HG02870 (cell line): ENCODE results near the gene KDSR.

Experiments used
- ATAC-seq: cut with Tn5 transposase; IDR thresholded peaks from one replicate; pipeline ENCODE4 v1.9.1; 2021; ENCODE audit warnings: mild to moderate bottlenecking, moderate library complexity; ENCODE audit not compliant: unreplicated experiment

The KDSR gene

GRCh38 chr18:63367053-63367953, at the start of gene KDSR:
Gene KDSR, minus strand, starts transcription at chr18:63367206. Its CDS starts 88 bp downstream, at chr18:63367118.
- peak; percentile 83 for ATAC-seq

GRCh38 chr18:63412953-63413352, 45.9 kb upstream of the KDSR start:
- no peak for ATAC-seq

- no peak for ATAC-seq
Observed at GRCh38 chr18:63410792-63411191, 43.8 kb upstream of the KDSR start.

- no peak for ATAC-seq
Observed at GRCh38 chr18:63409301-63409700, 42.3 kb upstream of the KDSR start.

GRCh38 chr18:63407734-63408133, 40.7 kb upstream of the KDSR start:
- ATAC-seq: no peak

- no peak for ATAC-seq
Observed at GRCh38 chr18:63405986-63406385, 39.0 kb upstream of the KDSR start.

GRCh38 chr18:63402246-63403162, 35.5 kb upstream of the KDSR start:
- no peak for ATAC-seq

- ATAC-seq: no peak
Observed at GRCh38 chr18:63399300-63399699, 32.3 kb upstream of the KDSR start.

- ATAC-seq: no peak
Observed at GRCh38 chr18:63397349-63397748, 30.3 kb upstream of the KDSR start.

GRCh38 chr18:63395503-63395902, 28.5 kb upstream of the KDSR start:
- ATAC-seq: no peak

- no peak for ATAC-seq
Observed at GRCh38 chr18:63394954-63395353, 27.9 kb upstream of the KDSR start.

GRCh38 chr18:63387861-63388260, 20.9 kb upstream of the KDSR start:
- no peak for ATAC-seq

GRCh38 chr18:63382843-63383242, 15.8 kb upstream of the KDSR start:
- ATAC-seq: no peak

- ATAC-seq: no peak
Observed at GRCh38 chr18:63379639-63379962, 12.6 kb upstream of the KDSR start.

GRCh38 chr18:63378919-63379638, 12.1 kb upstream of the KDSR start:
- peak; percentile 67 for ATAC-seq

GRCh38 chr18:63377275-63377980, 10.4 kb upstream of the KDSR start:
- no peak for ATAC-seq

GRCh38 chr18:63376538-63376937, 9.5 kb upstream of the KDSR start:
- ATAC-seq: no peak

GRCh38 chr18:63374540-63374939, 7.5 kb upstream of the KDSR start:
- no peak for ATAC-seq

GRCh38 chr18:63373161-63373560, 6.2 kb upstream of the KDSR start:
- ATAC-seq: no peak

- no peak for ATAC-seq
Observed at GRCh38 chr18:63368611-63369010, 1.6 kb upstream of the KDSR start.
